Activated CD4-positive, alpha-beta T cell treated with anti-CD3 and anti-CD28 coated beads, Interleukin-2, amount 10 ng/mL, durations not matched to agents 24 days and 14 days (primary cell): ENCODE data around the gene ZNF865. TPM values are rescaled to one million over a fixed set of nuclear protein-coding genes. Genes with fewer than 3 reads are reported as not detected.
A peak's percentile ranks its signal among the peaks of the same experiment; 100 is the strongest.

Experiments
- DNase-seq: peaks from one replicate; pipeline ENCODE4 v3.0.0; 2022
- H3K27ac Mint-ChIP-seq: one replicate; pipeline ENCODE4 v1.8.0; 2022; ENCODE audit warnings: mild to moderate bottlenecking, mixed read lengths
- H3K27me3 Mint-ChIP-seq: one replicate; pipeline ENCODE4 v1.8.0; 2022; ENCODE audit warnings: mixed read lengths
- H3K36me3 Mint-ChIP-seq: one replicate; pipeline ENCODE4 v1.8.0; 2022; ENCODE audit warnings: low read depth, mild to moderate bottlenecking, mixed read lengths
- H3K4me1 Mint-ChIP-seq: one replicate; pipeline ENCODE4 v1.8.0; 2021; ENCODE audit warnings: mixed read lengths
- H3K4me3 Mint-ChIP-seq: one replicate; pipeline ENCODE4 v1.8.0; 2022; ENCODE audit warnings: mild to moderate bottlenecking, moderate library complexity, mixed read lengths
- H3K9me3 Mint-ChIP-seq: one replicate; pipeline ENCODE4 v1.8.0; 2021; ENCODE audit warnings: mixed read lengths
- intact Hi-C: fragments of 100-400 bp; cut with micrococcal nuclease; formaldehyde crosslinking; loops from one replicate; pipeline ENCODE4 v1.15.1; 2023
- total RNA-seq: library from RNA; stranded (reverse); gene quantifications from 2 replicates; pipeline ENCODE4 v1.2.3, GENCODE V29; 2022

Gene ZNF865
- total RNA-seq, 1 donor from 2014 or later: 12.2 TPM

DNA sequence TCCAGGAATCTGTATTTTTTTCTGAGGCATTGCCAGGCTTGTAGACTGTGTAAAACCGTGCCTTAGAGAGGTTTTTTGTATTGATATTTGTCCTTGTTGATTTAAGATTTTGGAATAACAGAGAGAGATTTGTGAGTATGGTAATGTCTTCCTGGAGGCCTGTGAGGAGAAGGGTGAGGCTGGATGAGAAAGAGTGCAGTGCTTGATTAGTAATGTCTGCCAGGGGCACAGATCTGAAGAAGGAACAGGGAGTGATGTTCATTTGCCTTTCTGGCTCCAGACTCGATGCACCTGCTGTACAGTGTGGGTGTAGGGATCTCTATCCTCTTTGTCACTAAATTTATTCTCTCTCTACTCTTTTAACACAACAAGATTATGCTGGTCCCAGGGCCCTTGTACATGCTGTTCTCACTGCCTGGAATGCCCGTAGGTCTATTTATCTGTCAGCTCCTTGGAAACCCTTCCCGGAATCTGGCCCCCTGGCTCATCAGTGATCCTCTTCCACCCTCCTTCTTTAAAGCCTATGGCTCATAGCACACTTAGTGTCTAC is 10.4 kb upstream of the ZNF865 start:
- Mint-ChIP-seq H3K9me3 (peaks cover 8% of the 10 kb centered on the region), H3K36me3 (peaks cover 39% of the 10 kb centered on the region), H3K27me3 (no peaks in the 10 kb centered on the region), H3K27ac (peak overlapping the region; percentile 16), H3K4me1 (peaks cover 13% of the 10 kb centered on the region), H3K4me3 (no peak overlapping the region)
- intact Hi-C loops: loop anchor here (5.0 kb wide), 1 partner anchor 208 kb away; the partner anchor contains the start of gene RPL28
- DNase-seq: no peak

GRCh38 chr19:55596304-55596703 is 9.1 kb upstream of the ZNF865 start:
- H3K4me1 Mint-ChIP-seq: peaks cover 17% of the 10 kb centered on the region
- H3K4me3 Mint-ChIP-seq: no peak overlapping the region
- no peaks in the 10 kb centered on the region for H3K27me3 Mint-ChIP-seq
- peaks cover 38% of the 10 kb centered on the region for H3K36me3 Mint-ChIP-seq
- intact Hi-C loops: loop anchor here (5.0 kb wide), 1 partner anchor 209 kb away; the partner anchor contains the start of gene RPL28
- peaks cover 8% of the 10 kb centered on the region for H3K9me3 Mint-ChIP-seq
- DNase-seq: no peak
- H3K27ac Mint-ChIP-seq: no peak overlapping the region

DNA sequence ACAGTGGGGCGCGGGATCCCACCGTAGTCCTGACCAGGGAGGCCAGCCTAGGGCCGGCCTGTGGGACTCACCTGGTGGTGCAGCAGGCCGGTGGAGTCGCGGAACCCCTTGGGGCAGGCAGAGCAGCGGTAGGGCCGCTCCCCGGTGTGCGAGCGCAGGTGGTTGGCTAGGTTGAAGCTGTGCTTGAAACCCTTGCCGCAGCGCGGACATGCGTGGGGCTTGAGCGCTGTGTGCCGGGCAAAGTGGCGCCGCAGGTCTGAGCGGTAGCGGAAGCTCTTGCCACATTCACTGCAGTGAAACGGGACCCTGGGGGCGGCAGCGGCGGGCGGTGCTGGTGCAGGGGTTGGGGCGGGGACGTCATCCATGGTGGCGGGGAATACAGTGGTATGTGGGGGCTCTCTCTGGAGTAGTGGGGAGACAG is 7.9 kb upstream of the ZNF865 start:
- H3K4me1 Mint-ChIP-seq: peaks cover 23% of the 10 kb centered on the region
- H3K9me3 Mint-ChIP-seq: peaks cover 8% of the 10 kb centered on the region
- no peak overlapping the region for H3K27ac Mint-ChIP-seq
- intact Hi-C loops: loop anchor here (5.0 kb wide), 1 partner anchor 210 kb away; the partner anchor contains the start of gene RPL28
- H3K27me3 Mint-ChIP-seq: no peaks in the 10 kb centered on the region
- H3K4me3 Mint-ChIP-seq: no peak overlapping the region
- DNase-seq: no peak
- H3K36me3 Mint-ChIP-seq: peaks cover 38% of the 10 kb centered on the region

- Mint-ChIP-seq H3K27ac (peak overlapping the region; percentile 32), H3K9me3 (peaks cover 8% of the 10 kb centered on the region), H3K36me3 (peaks cover 39% of the 10 kb centered on the region), H3K4me3 (no peak overlapping the region), H3K4me1 (peaks cover 23% of the 10 kb centered on the region), H3K27me3 (no peaks in the 10 kb centered on the region)
- intact Hi-C loops: loop anchor here (2.0 to 5.0 kb wide), 2 partner anchors 17 to 211 kb away; partner anchors contain the start of genes RPL28 and ZNF579
- no peak for DNase-seq
These were observed 7.4 kb upstream of the ZNF865 start for GRCh38 chr19:55598034-55598433.

DNA sequence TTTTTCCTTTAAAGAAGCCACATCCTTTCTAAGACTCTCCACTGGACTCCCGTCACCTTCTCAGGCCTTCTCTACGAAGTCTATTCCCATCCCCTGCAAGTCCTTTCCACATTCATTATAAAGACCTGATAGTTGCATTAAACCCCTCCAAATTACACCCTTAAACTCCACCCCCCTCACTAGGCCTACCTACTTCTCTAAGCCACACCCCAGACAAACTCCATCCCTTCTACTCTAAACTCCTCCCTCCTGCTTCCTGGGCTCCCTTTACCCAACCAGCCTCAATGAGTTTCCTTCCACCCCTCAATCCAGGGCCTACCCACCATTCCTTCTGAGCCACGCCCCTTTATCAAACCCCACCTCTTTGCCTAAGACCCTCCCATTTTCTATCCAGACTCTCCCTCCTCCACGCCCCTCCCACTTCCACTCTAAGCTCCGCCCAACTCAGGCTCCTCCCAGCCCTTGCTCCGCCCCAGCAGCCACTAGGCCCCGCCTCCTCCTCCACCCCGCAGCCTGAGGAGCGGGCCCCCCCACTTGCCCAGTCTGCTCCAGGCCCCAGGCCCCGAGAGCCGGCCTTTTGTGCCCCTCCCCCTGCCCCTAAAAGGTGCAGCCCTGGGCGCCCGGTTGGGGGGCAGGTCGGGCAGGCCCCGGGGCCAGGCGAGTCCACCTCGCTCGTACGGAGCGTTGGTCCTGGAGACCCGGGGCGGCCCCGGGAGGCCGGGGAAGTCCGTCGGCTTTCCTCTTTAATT is 6.6 kb upstream of the ZNF865 start:
- intact Hi-C loops: loop anchor here (1.0 to 5.0 kb wide), 10 partner anchors 12 to 482 kb away; partner anchors contain the start of genes KMT5C, PPP1R12C, PPP6R1 and RPL28
- Mint-ChIP-seq H3K4me3 (peak overlapping the region; percentile 88), H3K9me3 (peaks cover 8% of the 10 kb centered on the region), H3K27ac (peak overlapping the region; percentile 98), H3K36me3 (peaks cover 42% of the 10 kb centered on the region), H3K4me1 (peaks cover 29% of the 10 kb centered on the region), H3K27me3 (no peaks in the 10 kb centered on the region)
- DNase-seq: peak; percentile 99

- H3K4me1 Mint-ChIP-seq: peaks cover 30% of the 10 kb centered on the region
- DNase-seq: peak; percentile 99
- H3K4me3 Mint-ChIP-seq: peak within 1 kb of the TSS; percentile 88
These were observed 6.0 kb upstream of the ZNF865 start, which contains the start of gene FIZ1 for GRCh38 chr19:55599468-55599841. FIZ1 (minus strand) TSS chr19:55599517; CDS start chr19:55597865, 1,652 bp downstream.

DNA sequence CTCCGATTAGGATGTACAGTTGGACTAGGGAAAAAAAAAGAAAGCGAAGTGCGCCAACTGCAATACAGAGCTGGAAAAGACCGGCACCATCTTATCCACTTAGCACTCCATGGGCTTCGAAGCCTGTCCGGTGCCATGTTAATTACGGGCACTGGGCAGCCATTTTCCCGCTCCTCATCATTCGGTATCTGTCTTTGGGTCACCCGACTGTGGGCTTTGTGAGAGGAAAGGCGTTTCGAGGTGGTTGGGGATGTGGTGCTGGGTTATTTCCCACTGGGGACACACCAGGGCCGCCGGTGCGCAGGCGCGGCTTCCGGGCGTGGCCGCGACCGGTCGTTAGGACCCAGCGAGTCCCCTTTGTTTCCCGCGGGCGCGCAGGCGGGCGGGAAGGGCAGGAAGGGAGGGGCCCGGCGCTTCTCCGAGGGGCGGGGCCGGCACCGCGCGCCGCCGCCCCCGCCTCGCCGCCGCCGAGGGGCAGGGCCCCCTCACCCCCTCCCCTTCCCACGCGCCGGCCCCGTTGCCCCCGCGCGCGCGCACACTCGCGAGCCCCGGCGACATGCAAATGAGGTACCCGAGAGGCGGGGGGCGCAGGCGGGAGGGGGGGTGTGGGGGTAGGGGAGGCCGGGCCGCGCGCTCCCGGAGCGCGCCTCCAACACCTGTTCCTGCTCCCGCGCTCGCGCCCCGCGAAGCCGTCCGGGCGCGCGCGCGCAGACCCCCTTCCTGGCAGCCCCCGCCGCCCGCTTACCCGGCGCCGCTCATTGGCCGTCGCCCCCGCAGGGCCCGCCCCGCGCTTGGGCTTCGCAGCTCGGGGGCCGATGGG is 5.4 kb upstream of the ZNF865 start, which contains the start of gene ZNF524:
Gene ZNF524 (plus strand): TSS at position 447 of the 820 bp plus-strand sequence. CDS start 1,825 bp downstream, outside the sequence.
- Mint-ChIP-seq H3K9me3 (peaks cover 5% of the 10 kb centered on the region), H3K36me3 (peaks cover 37% of the 10 kb centered on the region), H3K27me3 (no peaks in the 10 kb centered on the region), H3K4me1 (peaks cover 32% of the 10 kb centered on the region), H3K27ac (peak within 1 kb of the TSS; percentile 98), H3K4me3 (peak within 1 kb of the TSS; percentile 88)
- intact Hi-C loops: loop anchor here (1.0 to 5.0 kb wide), 10 partner anchors 13 to 483 kb away; partner anchors contain the start of genes KMT5C, PPP1R12C, PPP6R1 and RPL28
- DNase-seq: peak; percentile 96

More at GRCh38 chr19:55599468-55599841, 6.0 kb upstream of the ZNF865 start, which contains the start of gene FIZ1:
- no peaks in the 10 kb centered on the region for H3K27me3 Mint-ChIP-seq
- H3K36me3 Mint-ChIP-seq: peaks cover 42% of the 10 kb centered on the region
- intact Hi-C loops: loop anchor here (1.0 to 5.0 kb wide), 10 partner anchors 12 to 482 kb away; partner anchors contain the start of genes KMT5C, PPP1R12C, PPP6R1 and RPL28
- H3K27ac Mint-ChIP-seq: peak within 1 kb of the TSS; percentile 98
- H3K9me3 Mint-ChIP-seq: peaks cover 8% of the 10 kb centered on the region

GRCh38 chr19:55600662-55601028 is 4.8 kb upstream of the ZNF865 start:
- intact Hi-C loops: no loop called here

DNA sequence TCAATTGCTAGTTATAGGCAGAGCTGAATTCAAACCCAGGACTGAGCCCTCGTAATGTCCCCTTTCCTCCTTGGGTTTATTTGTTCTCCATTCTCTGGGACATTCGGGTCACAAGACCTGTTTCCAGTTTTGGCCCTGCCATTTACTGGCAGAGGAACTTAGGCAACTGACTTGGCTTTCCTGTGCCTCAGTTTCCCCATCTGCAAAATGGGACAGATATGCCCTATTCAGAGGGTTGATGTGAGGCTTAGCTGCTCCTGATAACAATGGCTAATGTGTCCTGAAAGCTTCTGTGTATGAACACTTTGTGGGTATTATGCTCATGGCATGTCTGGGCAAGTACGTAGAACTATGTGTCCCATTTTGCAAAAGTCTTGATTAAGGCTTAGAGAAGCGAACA is 4.4 kb upstream of the ZNF865 start:
- peaks cover 33% of the 10 kb centered on the region for H3K4me1 Mint-ChIP-seq
- intact Hi-C loops: no loop called here
- H3K27ac Mint-ChIP-seq: peak overlapping the region; percentile 89
- peaks cover 3% of the 10 kb centered on the region for H3K27me3 Mint-ChIP-seq
- H3K4me3 Mint-ChIP-seq: peak overlapping the region; percentile 87
- peaks cover 3% of the 10 kb centered on the region for H3K9me3 Mint-ChIP-seq
- H3K36me3 Mint-ChIP-seq: peaks cover 31% of the 10 kb centered on the region
- DNase-seq: peak; percentile 64

More at GRCh38 chr19:55600662-55601028, 4.8 kb upstream of the ZNF865 start:
- H3K36me3 Mint-ChIP-seq: peaks cover 31% of the 10 kb centered on the region
- peaks cover 3% of the 10 kb centered on the region for H3K9me3 Mint-ChIP-seq
- peaks cover 30% of the 10 kb centered on the region for H3K4me1 Mint-ChIP-seq
- H3K27ac Mint-ChIP-seq: peak overlapping the region; percentile 89
- H3K4me3 Mint-ChIP-seq: peak overlapping the region; percentile 87
- H3K27me3 Mint-ChIP-seq: no peaks in the 10 kb centered on the region
- no peak for DNase-seq

DNA sequence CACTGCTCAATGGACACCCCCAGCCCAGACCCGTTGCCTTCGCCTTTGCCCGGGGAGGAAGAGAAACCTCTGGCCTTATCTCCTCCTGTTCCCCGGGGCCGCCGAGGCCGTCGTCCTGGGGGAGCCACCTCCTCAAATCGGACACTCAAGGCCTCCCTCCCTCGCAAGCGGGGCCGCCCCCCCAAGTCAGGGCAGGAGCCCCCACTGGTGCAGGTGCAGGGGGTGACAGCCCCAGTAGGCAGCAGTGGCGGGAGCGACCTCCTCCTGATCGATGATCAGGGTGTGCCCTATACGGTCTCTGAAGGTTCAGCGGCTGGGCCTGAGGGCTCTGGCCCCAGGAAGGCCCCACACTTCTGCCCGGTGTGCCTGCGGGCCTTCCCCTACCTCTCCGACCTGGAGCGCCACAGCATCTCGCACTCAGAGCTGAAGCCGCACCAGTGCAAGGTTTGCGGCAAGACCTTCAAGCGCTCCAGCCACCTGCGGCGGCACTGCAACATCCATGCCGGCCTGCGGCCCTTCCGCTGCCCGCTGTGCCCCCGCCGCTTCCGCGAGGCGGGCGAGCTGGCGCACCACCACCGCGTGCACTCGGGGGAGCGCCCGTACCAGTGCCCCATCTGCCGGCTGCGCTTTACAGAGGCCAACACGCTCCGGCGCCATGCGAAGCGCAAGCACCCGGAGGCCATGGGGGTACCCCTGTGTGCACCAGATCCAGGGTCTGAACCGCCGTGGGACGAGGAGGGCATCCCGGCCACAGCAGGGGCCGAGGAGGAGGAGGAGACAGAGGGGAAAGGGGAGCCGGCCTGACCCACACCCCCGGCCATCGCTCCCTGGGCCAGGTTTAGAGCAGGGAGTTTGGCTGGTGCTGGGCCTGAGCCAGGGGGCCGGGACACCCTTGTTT is 3.1 kb upstream of the ZNF865 start:
- intact Hi-C loops: no loop called here
- Mint-ChIP-seq H3K27ac (no peak overlapping the region), H3K27me3 (peaks cover 3% of the 10 kb centered on the region), H3K4me3 (peak overlapping the region; percentile 87), H3K4me1 (peaks cover 45% of the 10 kb centered on the region), H3K36me3 (peaks cover 28% of the 10 kb centered on the region), H3K9me3 (peaks cover 3% of the 10 kb centered on the region)
- peak; percentile 60 for DNase-seq

- DNase-seq: no peak
- intact Hi-C loops: no loop called here
- Mint-ChIP-seq H3K4me3 (peak overlapping the region; percentile 61), H3K27me3 (peaks cover 3% of the 10 kb centered on the region), H3K36me3 (peaks cover 29% of the 10 kb centered on the region), H3K9me3 (peaks cover 3% of the 10 kb centered on the region), H3K4me1 (peaks cover 48% of the 10 kb centered on the region), H3K27ac (no peak overlapping the region)
These were observed 2.3 kb upstream of the ZNF865 start for GRCh38 chr19:55603115-55603514.

- intact Hi-C loops: no loop called here
These were observed 1.7 kb upstream of the ZNF865 start for GRCh38 chr19:55603581-55604292.

More at GRCh38 chr19:55603581-55604292, 1.7 kb upstream of the ZNF865 start:
- Mint-ChIP-seq H3K27ac (peak overlapping the region; percentile 58), H3K27me3 (peaks cover 3% of the 10 kb centered on the region), H3K4me1 (peaks cover 48% of the 10 kb centered on the region), H3K4me3 (peak overlapping the region; percentile 61), H3K36me3 (peaks cover 27% of the 10 kb centered on the region), H3K9me3 (peaks cover 2% of the 10 kb centered on the region)
- DNase-seq: peak; percentile 62
